HEK293 (cell line): ENCODE data around the gene TARBP1.

Experiments used
- BCL11A ChIP-seq: fragments of 450-650 bp; formaldehyde crosslinking; IDR thresholded peaks from 2 replicates; pipeline ENCODE4 v1.5.1; 2016; ENCODE audit warnings: low read depth, missing biosample characterization, missing genetic modification characterization
- BCL11B ChIP-seq: fragments of 450-650 bp; formaldehyde crosslinking; IDR thresholded peaks from 2 replicates; pipeline ENCODE4 v1.5.1; 2016; ENCODE audit warnings: low read depth, missing biosample characterization, missing genetic modification characterization
- KLF7 ChIP-seq: fragments of 450-650 bp; formaldehyde crosslinking; IDR thresholded peaks from 2 replicates; pipeline ENCODE4 v1.5.1; 2016; ENCODE audit warnings: missing biosample characterization, missing genetic modification characterization, borderline replicate concordance
- KLF8 ChIP-seq: fragments of 450-650 bp; formaldehyde crosslinking; IDR thresholded peaks from 2 replicates; pipeline ENCODE4 v1.5.1; 2016; ENCODE audit warnings: missing biosample characterization, missing genetic modification characterization
- MYNN ChIP-seq: fragments of 450-650 bp; formaldehyde crosslinking; IDR thresholded peaks from 2 replicates; pipeline ENCODE4 v1.5.1; 2016; ENCODE audit warnings: missing biosample characterization, missing genetic modification characterization, borderline replicate concordance
- OVOL3 ChIP-seq: fragments of 450-650 bp; formaldehyde crosslinking; IDR thresholded peaks from 2 replicates; pipeline ENCODE4 v1.5.1; 2016; ENCODE audit warnings: missing biosample characterization, missing genetic modification characterization
- REPIN1 ChIP-seq: fragments of 450-650 bp; formaldehyde crosslinking; IDR thresholded peaks from 2 replicates; pipeline ENCODE4 v1.5.1; 2017; ENCODE audit warnings: missing biosample characterization, missing genetic modification characterization, low read depth
- SP7 ChIP-seq: fragments of 450-650 bp; formaldehyde crosslinking; IDR thresholded peaks from 2 replicates; pipeline ENCODE4 v1.5.1; 2016; ENCODE audit warnings: missing biosample characterization, missing genetic modification characterization
- YY1 ChIP-seq: fragments of 450-650 bp; formaldehyde crosslinking; IDR thresholded peaks from 2 replicates; pipeline ENCODE4 v1.5.1; 2018; ENCODE audit warnings: missing biosample characterization, missing genetic modification characterization
- YY2 ChIP-seq: fragments of 450-650 bp; formaldehyde crosslinking; IDR thresholded peaks from 2 replicates; pipeline ENCODE4 v1.5.1; 2016; ENCODE audit warnings: missing biosample characterization, missing genetic modification characterization
- ZBTB48 ChIP-seq: fragments of 450-650 bp; formaldehyde crosslinking; IDR thresholded peaks from 2 replicates; pipeline ENCODE4 v1.5.1; 2016; ENCODE audit warnings: missing biosample characterization, missing genetic modification characterization
- ZBTB8A ChIP-seq: fragments of 450-650 bp; formaldehyde crosslinking; IDR thresholded peaks from 2 replicates; pipeline ENCODE4 v1.5.1; 2016; ENCODE audit warnings: missing biosample characterization, missing genetic modification characterization
- ZNF132 ChIP-seq: fragments of 450-650 bp; formaldehyde crosslinking; IDR thresholded peaks from 2 replicates; pipeline ENCODE4 v1.5.1; 2017; ENCODE audit warnings: missing biosample characterization, missing genetic modification characterization, borderline replicate concordance
- ZNF146 ChIP-seq: fragments of 450-650 bp; formaldehyde crosslinking; IDR thresholded peaks from 2 replicates; pipeline ENCODE4 v1.5.1; 2016; ENCODE audit warnings: missing biosample characterization, missing genetic modification characterization
- ZNF169 ChIP-seq: fragments of 450-650 bp; formaldehyde crosslinking; IDR thresholded peaks from 2 replicates; pipeline ENCODE4 v1.5.1; 2016; ENCODE audit warnings: missing biosample characterization, missing genetic modification characterization
- ZNF19 ChIP-seq: fragments of 450-650 bp; formaldehyde crosslinking; IDR thresholded peaks from 2 replicates; pipeline ENCODE4; 2016; ENCODE audit warnings: missing biosample characterization, missing genetic modification characterization, low read depth
- ZNF223 ChIP-seq: fragments of 450-650 bp; formaldehyde crosslinking; IDR thresholded peaks from 2 replicates; pipeline ENCODE4 v1.5.1; 2016; ENCODE audit warnings: missing biosample characterization, missing genetic modification characterization
- ZNF302 ChIP-seq: fragments of 450-650 bp; formaldehyde crosslinking; IDR thresholded peaks from 2 replicates; pipeline ENCODE4 v1.5.1; 2016; ENCODE audit warnings: missing biosample characterization, missing genetic modification characterization, low read depth
- ZNF423 ChIP-seq: fragments of 450-650 bp; formaldehyde crosslinking; IDR thresholded peaks from 2 replicates; pipeline ENCODE4 v1.5.1; 2016; ENCODE audit warnings: missing biosample characterization, missing genetic modification characterization
- ZNF544 ChIP-seq: fragments of 450-650 bp; formaldehyde crosslinking; IDR thresholded peaks from 2 replicates; pipeline ENCODE4 v1.5.0; 2017; ENCODE audit warnings: missing biosample characterization, missing genetic modification characterization
- ZNF555 ChIP-seq: fragments of 450-650 bp; formaldehyde crosslinking; conservative IDR thresholded peaks from 2 replicates; pipeline ENCODE4 v1.5.1; 2017; ENCODE audit warnings: missing biosample characterization, mild to moderate bottlenecking, missing genetic modification characterization, inconsistent platforms
- ZNF571 ChIP-seq: fragments of 450-650 bp; formaldehyde crosslinking; IDR thresholded peaks from 2 replicates; pipeline ENCODE4 v1.5.0; 2017; ENCODE audit warnings: missing biosample characterization, missing genetic modification characterization
- ZNF585B ChIP-seq: fragments of 450-650 bp; formaldehyde crosslinking; IDR thresholded peaks from 2 replicates; pipeline ENCODE4 v1.5.1; 2016; ENCODE audit warnings: missing biosample characterization, missing genetic modification characterization
- ZNF768 ChIP-seq: fragments of 450-650 bp; formaldehyde crosslinking; IDR thresholded peaks from 2 replicates; pipeline ENCODE4 v1.5.1; 2018; ENCODE audit warnings: missing biosample characterization, mild to moderate bottlenecking, missing genetic modification characterization
- ZNF776 ChIP-seq: fragments of 450-650 bp; formaldehyde crosslinking; IDR thresholded peaks from 2 replicates; pipeline ENCODE4 v1.5.0; 2017; ENCODE audit warnings: missing biosample characterization, missing genetic modification characterization, borderline replicate concordance
- ZSCAN16 ChIP-seq: fragments of 450-650 bp; formaldehyde crosslinking; IDR thresholded peaks from 2 replicates; pipeline ENCODE4 v1.5.1; 2016; ENCODE audit warnings: missing biosample characterization, missing genetic modification characterization
- ZSCAN23 ChIP-seq: fragments of 450-650 bp; formaldehyde crosslinking; IDR thresholded peaks from 2 replicates; pipeline ENCODE4 v1.5.1; 2016; ENCODE audit warnings: missing biosample characterization, missing genetic modification characterization
- TF ChIP-seq, protein P1 (sequence below): fragments of 450-650 bp; IDR thresholded peaks from 2 replicates; pipeline ENCODE4 v1.5.1; 2018; ENCODE audit warnings: missing biosample characterization, mild to moderate bottlenecking, missing genetic modification characterization
- TF ChIP-seq, protein P2 (sequence below): fragments of 450-650 bp; formaldehyde crosslinking; IDR thresholded peaks from 2 replicates; pipeline ENCODE4 v1.5.1; 2017; ENCODE audit warnings: missing biosample characterization, missing genetic modification characterization
- TF ChIP-seq, protein P3 (sequence below): fragments of 450-650 bp; formaldehyde crosslinking; IDR thresholded peaks from 2 replicates; pipeline ENCODE4 v1.5.1; 2016; ENCODE audit warnings: missing biosample characterization, missing genetic modification characterization
- TF ChIP-seq, protein P4 (sequence below): fragments of 450-650 bp; formaldehyde crosslinking; IDR thresholded peaks from 2 replicates; pipeline ENCODE4 v1.5.1; 2016; ENCODE audit warnings: missing biosample characterization, missing genetic modification characterization
- TF ChIP-seq, protein P5 (sequence below): fragments of 450-650 bp; formaldehyde crosslinking; IDR thresholded peaks from 2 replicates; pipeline ENCODE4 v1.5.1; 2016; ENCODE audit warnings: missing biosample characterization, missing genetic modification characterization

The TARBP1 gene

DNA sequence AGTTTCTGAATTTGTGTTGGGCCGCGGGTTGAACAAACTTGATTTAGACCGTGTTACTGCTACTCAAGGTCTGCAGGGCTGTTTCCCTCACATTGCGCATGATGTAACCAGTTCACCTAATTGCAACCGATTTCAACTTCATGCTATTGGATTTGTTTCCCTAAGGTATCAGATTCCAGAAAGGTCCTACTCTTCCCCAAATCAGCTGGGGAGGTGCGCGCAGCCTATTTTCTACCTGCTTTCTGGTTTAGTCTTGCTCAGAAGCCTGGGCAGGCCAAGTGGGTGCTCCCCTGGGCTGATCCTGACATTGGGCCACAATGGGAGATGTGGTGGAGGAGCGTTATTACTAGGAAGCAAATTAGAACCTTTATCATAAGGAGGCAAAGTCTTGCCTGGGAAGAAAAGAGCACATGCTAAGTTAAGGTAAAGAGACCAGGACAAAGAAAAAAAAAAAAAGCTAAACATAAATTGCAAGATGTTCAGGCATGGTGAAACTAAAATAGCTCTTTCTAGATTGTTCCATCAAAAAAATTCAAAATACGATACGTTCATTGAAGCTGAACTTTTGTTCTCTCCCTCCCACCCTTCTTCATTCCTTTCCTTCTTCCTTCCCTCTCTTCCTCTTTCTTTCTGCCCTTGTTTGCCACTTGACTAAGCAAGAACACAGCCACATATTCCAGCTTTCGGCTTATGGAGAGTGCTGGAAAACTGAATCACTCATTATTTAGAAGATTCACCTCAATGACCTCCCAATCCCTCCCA, 28.8 kb upstream of the TARBP1 start (continued):
- no peak for TF ChIP-seq ZNF146 (tag by site-specific recombination)
- TF ChIP-seq, protein P1, sequence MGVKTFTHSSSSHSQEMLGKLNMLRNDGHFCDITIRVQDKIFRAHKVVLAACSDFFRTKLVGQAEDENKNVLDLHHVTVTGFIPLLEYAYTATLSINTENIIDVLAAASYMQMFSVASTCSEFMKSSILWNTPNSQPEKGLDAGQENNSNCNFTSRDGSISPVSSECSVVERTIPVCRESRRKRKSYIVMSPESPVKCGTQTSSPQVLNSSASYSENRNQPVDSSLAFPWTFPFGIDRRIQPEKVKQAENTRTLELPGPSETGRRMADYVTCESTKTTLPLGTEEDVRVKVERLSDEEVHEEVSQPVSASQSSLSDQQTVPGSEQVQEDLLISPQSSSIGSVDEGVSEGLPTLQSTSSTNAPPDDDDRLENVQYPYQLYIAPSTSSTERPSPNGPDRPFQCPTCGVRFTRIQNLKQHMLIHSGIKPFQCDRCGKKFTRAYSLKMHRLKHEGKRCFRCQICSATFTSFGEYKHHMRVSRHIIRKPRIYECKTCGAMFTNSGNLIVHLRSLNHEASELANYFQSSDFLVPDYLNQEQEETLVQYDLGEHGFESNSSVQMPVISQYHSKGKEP (tag by site-specific recombination), result peak; percentile 88
- TF ChIP-seq, protein P2, sequence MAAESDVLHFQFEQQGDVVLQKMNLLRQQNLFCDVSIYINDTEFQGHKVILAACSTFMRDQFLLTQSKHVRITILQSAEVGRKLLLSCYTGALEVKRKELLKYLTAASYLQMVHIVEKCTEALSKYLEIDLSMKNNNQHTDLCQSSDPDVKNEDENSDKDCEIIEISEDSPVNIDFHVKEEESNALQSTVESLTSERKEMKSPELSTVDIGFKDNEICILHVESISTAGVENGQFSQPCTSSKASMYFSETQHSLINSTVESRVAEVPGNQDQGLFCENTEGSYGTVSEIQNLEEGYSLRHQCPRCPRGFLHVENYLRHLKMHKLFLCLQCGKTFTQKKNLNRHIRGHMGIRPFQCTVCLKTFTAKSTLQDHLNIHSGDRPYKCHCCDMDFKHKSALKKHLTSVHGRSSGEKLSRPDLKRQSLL, result no peak
- TF ChIP-seq ZNF776 (tag by site-specific recombination), result no peak
- no peak for TF ChIP-seq ZBTB48
- TF ChIP-seq SP7 (tag by site-specific recombination), result 0 out of 2 replicates have a peak, but pooled peaks have one; percentile 36
- TF ChIP-seq YY1, result no peak
- no peak for TF ChIP-seq ZNF132 (tag by site-specific recombination)
- no peak for TF ChIP-seq ZNF544 (tag by site-specific recombination)
- TF ChIP-seq, protein P3, sequence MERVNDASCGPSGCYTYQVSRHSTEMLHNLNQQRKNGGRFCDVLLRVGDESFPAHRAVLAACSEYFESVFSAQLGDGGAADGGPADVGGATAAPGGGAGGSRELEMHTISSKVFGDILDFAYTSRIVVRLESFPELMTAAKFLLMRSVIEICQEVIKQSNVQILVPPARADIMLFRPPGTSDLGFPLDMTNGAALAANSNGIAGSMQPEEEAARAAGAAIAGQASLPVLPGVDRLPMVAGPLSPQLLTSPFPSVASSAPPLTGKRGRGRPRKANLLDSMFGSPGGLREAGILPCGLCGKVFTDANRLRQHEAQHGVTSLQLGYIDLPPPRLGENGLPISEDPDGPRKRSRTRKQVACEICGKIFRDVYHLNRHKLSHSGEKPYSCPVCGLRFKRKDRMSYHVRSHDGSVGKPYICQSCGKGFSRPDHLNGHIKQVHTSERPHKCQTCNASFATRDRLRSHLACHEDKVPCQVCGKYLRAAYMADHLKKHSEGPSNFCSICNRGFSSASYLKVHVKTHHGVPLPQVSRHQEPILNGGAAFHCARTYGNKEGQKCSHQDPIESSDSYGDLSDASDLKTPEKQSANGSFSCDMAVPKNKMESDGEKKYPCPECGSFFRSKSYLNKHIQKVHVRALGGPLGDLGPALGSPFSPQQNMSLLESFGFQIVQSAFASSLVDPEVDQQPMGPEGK (tag by site-specific recombination), result peak; percentile 59; the same call in 1 of the 2 replicates
- no peak for TF ChIP-seq BCL11B
- no peak for TF ChIP-seq ZSCAN16
- no peak for TF ChIP-seq ZNF169 (tag by site-specific recombination)
- TF ChIP-seq, protein P4, sequence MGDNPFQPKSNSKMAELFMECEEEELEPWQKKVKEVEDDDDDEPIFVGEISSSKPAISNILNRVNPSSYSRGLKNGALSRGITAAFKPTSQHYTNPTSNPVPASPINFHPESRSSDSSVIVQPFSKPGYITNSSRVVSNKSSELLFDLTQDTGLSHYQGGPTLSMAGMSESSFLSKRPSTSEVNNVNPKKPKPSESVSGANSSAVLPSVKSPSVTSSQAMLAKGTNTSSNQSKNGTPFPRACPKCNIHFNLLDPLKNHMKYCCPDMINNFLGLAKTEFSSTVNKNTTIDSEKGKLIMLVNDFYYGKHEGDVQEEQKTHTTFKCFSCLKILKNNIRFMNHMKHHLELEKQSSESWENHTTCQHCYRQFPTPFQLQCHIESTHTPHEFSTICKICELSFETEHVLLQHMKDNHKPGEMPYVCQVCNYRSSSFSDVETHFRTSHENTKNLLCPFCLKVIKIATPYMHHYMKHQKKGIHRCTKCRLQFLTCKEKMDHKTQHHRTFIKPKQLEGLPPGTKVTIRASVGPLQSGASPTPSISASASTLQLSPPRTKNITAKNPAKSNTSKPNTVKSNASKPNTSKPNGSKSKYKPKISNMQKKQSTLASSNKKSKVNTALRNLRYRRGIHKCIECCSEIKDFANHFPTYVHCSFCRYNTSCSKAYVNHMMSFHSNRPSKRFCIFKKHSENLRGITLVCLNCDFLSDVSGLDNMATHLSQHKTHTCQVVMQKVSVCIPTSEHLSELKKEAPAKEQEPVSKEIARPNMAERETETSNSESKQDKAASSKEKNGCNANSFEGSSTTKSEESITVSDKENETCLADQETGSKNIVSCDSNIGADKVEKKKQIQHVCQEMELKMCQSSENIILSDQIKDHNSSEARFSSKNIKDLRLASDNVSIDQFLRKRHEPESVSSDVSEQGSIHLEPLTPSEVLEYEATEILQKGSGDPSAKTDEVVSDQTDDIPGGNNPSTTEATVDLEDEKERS, result no peak
- no peak for TF ChIP-seq ZNF223 (tag by site-specific recombination)
- no peak for TF ChIP-seq KLF7
- TF ChIP-seq YY2, result no peak
- TF ChIP-seq ZSCAN23 (tag by site-specific recombination), result no peak
- no peak for TF ChIP-seq ZNF585B (tag by site-specific recombination)
- TF ChIP-seq ZNF423 (tag by site-specific recombination), result no peak
- no peak for TF ChIP-seq OVOL3
- no peak for TF ChIP-seq MYNN
- TF ChIP-seq ZNF302 (tag by site-specific recombination), result no peak
- no peak for TF ChIP-seq ZNF571
- no peak for TF ChIP-seq BCL11A (tag by site-specific recombination)
- 0 out of 2 replicates have a peak, but pooled peaks have one; percentile 25 for TF ChIP-seq ZBTB8A (tag by site-specific recombination)
- TF ChIP-seq, protein P5, sequence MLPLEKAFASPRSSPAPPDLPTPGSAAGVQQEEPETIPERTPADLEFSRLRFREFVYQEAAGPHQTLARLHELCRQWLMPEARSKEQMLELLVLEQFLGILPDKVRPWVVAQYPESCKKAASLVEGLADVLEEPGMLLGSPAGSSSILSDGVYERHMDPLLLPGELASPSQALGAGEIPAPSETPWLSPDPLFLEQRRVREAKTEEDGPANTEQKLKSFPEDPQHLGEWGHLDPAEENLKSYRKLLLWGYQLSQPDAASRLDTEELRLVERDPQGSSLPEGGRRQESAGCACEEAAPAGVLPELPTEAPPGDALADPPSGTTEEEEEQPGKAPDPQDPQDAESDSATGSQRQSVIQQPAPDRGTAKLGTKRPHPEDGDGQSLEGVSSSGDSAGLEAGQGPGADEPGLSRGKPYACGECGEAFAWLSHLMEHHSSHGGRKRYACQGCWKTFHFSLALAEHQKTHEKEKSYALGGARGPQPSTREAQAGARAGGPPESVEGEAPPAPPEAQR (tag by site-specific recombination), result 0 out of 2 replicates have a peak, but pooled peaks have one; percentile 1
- TF ChIP-seq ZNF555 (tag by site-specific recombination), result no peak
- no peak for TF ChIP-seq ZNF768
- no peak for TF ChIP-seq ZNF19 (tag by site-specific recombination)
- TF ChIP-seq REPIN1 (tag by site-specific recombination), result 0 out of 2 replicates have a peak, but pooled peaks have one; percentile 5
- no peak for TF ChIP-seq KLF8 (tag by site-specific recombination)
